Astrocyte of the hippocampus (primary cell): ENCODE data around the gene SAMD4A.
A peak's percentile ranks its signal among the peaks of the same experiment; 100 is the strongest.

Source experiments
- DNase-seq: peaks from one replicate; pipeline ENCODE4 v3.0.0; 2011; ENCODE audit warnings: low read depth, low spot score

The SAMD4A gene

DNA sequence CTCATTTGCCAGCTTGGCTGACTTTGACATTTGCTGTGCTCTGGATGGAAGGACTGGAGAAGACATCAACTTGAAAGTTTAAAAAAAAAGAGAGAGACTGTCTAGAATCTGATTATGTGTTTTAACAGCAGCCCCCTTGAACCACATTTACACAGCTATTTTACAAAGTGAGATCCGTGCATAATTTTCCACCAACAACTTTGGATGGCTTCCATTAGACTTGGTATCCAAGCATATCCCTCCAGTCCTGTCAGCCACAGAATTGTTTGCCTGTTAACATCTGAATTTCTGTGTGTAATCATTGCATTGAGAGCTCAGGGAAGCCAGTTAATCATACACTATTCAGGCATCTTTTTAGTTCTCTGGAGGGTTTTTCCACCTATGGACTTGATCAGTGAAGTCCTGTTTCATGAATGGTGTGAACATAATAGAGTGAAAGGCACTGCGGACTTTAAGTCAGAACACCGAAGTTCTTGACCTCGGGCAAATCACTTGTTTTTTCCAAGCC lies 93.7 kb downstream of the SAMD4A start:
- peak; percentile 64 for DNase-seq

DNA sequence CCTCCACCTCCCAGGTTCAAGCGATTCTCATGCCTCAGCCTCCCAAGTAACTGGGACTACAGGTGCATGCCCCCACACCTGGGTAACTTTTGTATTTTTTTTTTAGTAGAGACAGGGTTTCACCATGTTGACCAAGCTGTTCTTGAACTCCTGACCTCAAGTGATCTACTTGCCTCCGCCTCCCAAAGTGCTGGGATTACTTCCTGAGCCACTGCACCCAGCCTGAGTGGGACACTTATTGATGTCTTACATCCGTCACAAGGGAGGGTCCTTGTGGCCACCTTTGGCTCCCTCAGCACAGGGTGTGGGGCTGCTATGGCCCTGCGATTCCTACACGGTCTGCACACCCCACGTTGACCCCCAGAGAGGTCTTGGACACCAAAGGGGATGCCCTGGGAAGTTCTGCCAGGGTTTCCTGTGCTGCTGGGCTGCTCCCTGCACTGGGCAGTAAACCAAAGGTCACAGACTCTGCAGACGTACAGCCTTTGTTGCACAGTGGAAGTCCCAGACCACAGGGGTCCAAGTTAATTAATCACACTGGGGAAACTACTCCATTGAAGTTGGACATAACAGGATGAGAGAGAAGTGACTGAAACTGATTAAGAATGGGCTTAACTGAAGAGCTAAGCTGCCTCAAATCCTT lies 95.7 kb downstream of the SAMD4A start:
- DNase-seq = no peak

DNA sequence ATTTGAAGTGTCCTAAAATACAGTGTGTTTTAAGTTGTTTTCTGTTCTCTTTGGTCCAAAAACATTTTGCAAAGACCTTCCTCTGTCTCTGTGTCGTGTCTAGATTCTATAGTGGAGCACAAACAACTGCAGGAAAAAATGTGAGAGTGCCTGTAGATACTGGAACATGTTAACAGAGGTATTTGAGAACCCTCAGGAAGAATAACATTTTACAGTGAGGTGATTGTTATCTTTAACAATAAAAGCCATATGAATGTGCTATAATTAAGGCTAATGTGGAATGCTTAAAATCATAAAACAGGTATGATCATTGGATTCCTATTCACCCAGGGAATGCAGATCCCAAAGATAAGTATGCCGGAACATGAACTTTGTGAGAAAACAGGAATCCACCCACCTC lies 98.0 kb downstream of the SAMD4A start:
- no peak for DNase-seq

- DNase-seq = no peak
These were observed 99.0 kb downstream of the SAMD4A start for GRCh38 chr14:54665946-54666345.

GRCh38 chr14:54667026-54667744 lies 100.3 kb downstream of the SAMD4A start:
- DNase-seq = no peak

DNA sequence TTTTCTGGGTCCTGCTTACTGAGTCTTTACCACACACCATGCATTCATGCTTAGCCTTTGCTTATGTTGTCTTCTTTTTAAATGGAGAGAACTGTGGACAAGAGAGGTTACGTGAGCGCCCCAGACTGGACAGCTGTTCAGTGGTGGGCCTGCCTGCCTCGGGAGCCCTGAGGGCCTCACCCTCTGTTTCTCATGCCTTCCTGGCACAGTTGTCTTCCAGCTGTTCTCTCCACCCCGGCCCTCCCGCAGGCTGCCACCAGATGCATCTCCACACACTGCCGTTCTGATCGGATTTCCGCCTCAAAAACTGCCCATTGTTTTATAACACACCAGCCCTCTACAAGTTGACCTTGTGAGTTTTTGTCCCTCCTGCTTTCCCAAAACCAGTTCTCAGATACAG lies 100.8 kb downstream of the SAMD4A start:
- no peak for DNase-seq

- peak; percentile 92 for DNase-seq
These were observed 103.0 kb downstream of the SAMD4A start for GRCh38 chr14:54669721-54670561.

GRCh38 chr14:54671537-54671936 lies 104.6 kb downstream of the SAMD4A start:
- no peak for DNase-seq

DNA sequence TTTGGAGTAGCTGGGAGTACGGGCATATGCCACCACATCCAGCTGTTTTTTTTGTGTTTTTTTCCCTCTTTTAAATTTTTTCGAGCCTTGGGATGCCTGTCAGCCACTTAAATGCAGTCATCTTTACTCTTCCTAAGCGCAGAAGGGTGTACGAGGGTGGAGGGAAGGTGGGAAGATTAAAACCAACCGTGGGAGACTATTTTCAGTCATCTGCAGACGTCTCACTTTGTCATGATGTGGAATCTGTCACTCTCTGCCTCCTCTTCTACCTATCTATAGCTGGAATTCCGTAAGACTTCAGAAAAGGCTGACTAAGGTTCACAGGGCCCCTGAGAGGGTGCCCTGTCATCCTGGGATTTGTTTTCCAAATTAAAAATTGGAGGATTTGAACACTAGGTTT lies 105.3 kb downstream of the SAMD4A start:
- no peak for DNase-seq

- DNase-seq = no peak
These were observed 105.8 kb downstream of the SAMD4A start for GRCh38 chr14:54672688-54673087.

DNA sequence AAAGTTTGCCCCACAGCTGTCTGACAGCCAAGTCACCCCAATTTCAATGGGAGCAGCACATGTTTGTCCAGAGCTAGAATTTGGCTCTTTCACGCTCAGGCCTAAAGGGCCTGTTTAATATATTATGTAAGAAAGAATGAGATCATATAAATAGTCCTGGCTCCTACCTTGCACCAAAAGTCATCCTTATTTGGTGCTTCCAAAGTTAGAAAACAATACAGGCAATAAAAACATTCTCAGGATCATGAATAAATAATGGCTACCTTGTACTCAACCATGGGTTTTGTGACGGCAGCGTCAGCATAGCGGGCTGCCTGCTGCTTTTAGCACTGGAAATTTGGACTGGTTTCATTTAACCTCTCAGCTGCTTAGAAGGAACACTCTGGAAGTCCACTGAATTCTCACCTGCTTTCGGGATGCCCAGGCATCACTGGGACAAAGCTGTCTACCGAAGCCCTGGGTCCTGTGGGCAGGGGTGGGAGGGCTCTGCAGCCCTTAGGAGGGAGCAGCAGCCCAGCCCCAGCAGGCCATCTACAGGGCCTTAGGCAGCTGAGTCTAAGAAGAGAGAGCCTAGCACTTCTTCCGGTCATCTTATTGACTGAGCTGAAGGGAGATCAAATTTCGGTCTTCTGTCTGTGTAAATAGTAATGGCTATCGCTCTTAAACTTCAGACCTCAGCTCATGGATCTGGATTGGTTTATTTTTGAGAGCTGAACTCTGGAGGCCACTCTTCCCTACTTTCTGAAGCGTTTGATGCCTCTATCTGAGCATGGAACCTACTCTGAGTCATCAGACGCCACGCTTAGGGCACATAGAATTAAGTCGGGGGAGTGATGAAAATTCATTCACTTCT lies 106.5 kb downstream of the SAMD4A start:
- no peak for DNase-seq

DNA sequence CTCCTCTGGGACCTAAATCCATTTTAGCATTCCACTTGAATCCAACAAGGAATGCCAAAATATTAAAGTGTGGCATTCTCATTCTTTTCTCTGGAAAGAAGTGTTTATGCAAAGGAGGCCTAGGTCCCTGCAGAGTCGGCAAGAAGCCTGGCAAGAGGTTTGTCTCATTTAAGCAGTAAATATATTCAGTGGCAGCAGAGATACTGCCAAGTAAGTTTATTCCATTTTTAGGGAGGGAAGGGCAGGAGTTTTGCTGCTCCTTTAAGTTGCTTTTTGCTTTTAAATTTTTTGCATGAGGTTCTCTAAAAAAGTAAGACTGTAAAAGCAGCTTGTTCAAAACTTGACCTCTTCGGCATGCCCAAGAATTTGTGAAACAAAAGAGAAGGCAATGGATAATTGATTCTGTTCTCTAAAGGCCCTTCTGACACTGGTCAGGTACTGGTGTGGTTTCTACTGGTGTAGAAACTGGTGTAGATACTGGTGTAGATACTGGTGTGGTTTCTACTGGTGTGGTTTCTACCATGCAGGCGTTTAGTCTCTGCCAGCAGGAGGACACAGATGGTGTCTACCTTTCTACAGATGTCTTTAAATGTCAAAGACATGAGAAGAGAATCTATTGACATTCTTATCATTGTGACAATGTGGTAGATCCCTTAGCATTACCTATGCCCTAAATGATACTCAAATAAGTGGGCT lies 107.3 kb downstream of the SAMD4A start:
- peak; percentile 66 for DNase-seq

DNA sequence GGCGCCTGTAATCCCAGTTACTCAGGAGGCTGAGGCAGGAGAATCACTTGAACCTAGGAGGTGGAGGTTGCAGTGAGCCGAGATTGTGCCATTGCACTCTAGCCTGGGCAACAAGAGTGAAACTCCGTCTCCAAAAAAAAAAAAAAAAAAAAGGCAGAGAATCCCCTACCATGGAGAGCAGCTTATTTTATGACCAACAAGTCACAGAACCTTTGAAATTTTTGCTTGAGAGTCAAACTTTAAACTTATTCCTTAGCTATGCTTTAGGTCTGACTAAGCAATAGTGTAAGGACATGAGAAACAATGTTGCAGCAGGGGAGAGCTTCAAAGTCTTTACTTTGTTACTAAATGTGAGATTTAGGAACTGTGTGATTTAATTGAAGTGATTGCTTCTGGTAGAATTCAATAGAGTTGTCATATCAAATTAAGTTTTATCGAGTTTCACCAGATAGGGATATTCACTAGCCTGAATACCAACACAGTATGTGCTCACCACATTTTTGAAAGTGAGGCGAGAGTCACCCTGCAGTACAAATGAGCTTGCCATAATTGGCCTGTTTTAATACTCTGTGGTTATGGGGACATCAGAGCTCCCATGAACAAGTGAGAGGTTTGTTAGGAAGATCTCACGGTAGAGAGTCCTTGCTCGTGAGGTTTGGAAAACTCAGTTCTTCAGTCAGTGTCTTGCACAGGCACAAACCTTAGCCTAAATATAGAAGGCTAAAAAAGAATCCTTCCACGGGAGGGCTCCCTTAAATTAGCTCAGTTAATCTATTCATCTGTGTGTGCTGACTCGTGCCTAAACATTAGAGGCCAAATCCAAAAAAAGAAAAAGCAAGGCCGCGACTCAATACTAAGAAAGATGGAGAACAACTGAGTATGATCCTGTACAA lies 108.6 kb downstream of the SAMD4A start:
- peak; percentile 68 for DNase-seq

DNA sequence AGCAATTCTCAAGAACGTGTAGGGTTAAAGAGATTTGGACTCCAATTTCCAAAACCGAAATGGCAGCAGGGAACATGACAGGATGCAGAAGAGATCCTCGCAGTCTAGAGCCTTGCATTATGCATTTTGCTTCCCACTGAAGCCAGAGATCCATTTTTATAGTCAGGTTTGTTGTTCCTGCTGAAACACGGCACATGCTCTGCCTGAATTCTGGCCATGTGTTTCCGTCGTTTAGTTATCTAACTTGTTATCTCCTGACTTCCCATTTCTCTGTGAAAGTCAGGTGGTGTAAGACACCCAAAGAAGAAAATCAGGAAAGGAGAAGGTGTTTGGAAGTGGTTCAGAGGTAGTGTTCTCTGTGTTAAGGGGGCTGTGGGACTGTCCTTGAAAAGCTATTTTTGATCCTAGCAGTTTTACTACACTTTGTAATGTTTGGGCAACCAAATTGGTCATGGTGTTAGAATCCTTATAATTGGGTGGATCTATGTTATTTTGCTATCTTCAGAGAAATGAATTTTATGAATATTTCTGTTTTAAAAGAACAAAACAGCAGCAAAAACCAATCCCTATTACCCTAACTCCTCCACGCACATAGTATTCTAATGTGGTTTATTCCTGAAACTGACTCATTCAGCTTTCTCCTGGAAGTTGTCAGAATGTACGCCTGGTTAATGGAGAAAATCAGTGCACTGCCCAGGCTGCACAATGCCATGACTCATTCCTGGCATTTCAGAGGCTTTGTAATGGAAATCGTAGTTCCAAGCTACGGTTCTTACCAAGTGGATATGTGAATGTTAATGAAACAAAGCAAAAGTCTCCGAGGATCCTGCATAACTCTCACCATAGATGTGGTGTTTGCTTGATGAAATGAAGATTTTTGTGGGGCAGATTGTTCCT lies 110.1 kb downstream of the SAMD4A start:
- peak; percentile 98 for DNase-seq

DNA sequence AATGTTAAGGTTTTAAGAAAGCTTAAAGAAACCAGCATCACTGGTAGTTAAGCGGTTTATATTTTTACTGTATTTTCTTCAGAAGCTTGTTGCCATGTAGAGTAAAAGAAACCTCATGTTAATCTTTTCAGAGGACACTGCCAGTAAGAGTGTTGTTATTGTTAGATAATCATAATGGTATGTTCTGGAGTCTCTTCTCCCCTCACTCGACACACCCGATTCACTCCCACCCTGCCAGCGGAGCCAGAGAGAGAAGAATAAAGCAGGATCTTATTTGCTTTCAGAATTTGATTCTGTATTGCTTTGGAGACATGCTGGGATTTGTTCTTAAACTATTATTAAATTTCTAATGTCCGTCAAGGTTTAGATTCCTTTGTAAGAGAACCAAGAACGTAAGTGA lies 113.7 kb downstream of the SAMD4A start:
- no peak for DNase-seq

DNA sequence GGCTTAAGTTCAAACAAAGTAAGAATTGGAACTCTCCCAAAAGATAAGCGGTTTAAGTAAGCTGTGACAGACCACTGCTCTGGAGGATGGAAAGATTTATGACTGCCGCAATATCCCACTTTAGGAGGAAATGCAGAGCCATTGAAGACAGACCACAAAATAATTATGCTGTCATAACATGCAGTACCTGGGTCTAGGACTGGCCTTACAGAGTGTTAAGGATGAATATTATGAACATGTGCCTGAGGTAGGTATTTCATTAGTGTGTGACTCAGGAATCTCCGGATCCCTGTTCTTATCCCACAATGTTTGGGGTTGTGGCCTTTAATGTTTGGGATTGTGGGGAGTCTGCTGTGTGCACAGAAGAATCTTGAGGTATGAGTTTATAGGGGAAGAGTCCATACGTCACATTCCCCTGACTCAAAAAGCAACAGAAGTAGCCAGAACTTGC lies 114.9 kb downstream of the SAMD4A start:
- DNase-seq = peak; percentile 71

DNA sequence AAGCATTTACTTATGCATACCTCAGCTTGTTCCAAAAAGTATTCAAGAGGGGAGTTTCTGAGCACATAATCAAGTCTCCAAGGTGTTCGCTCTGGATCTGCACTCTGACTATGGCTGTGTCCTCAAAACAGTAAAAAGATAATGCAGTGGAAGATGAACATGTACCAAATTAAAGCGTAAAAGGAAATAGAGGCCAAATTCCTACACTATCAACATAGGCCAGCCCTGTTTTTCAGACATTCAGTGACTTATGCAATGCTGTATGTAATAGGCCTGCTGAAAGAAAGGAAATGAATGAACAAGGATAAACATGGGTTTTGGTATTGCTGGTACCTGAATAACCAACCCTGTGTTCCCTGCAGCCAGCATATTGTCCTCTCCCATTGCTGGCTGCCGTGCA lies 115.7 kb downstream of the SAMD4A start:
- DNase-seq = no peak
